HG03342 (cell line): Measurements from ENCODE around the gene GOT1.

Experiments used
- ATAC-seq: cut with Tn5 transposase; IDR thresholded peaks from one replicate; pipeline ENCODE4 v1.9.1; 2021; ENCODE audit warnings: mild to moderate bottlenecking, moderate library complexity; ENCODE audit not compliant: unreplicated experiment

Gene GOT1

DNA sequence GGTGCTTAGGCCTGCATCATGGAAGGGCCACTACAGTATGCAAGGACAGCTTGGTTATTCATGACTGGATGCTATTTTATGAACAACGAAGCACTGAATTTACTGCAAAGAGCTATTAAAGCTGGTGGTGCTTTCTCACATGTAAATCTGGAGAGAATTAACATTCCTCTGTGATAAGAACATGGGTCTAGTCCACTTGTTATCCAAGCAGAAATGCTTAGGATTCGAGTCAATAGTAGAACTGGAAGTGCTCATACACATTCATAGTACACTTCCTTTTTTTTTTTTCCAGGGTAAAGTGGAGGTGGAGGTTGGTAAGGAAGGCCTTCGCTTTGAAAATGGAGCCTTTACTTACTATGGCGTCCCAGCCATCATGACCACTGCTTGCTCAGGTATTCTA lies 66.3 kb downstream of the GOT1 start:
- no peak for ATAC-seq

DNA sequence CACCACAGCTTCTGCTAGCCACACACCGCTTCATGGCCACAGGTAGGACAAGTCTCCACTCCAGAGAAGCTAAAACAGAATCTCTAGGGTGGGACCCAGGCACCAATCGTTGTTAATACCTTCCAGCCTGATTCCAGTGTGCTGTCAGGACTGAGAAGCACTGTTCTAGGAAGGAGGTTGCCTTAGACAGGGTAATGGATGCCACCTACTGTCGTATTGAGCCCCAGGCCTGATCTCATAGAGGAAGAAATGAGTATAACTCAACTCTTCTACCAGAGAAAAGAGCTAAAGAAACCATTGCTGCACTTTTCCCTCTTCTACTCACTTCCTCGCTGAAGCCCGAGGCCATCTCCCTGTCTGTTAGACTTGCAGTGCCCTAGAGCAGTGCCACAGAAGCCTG lies 69.5 kb downstream of the GOT1 start:
- no peak for ATAC-seq

DNA sequence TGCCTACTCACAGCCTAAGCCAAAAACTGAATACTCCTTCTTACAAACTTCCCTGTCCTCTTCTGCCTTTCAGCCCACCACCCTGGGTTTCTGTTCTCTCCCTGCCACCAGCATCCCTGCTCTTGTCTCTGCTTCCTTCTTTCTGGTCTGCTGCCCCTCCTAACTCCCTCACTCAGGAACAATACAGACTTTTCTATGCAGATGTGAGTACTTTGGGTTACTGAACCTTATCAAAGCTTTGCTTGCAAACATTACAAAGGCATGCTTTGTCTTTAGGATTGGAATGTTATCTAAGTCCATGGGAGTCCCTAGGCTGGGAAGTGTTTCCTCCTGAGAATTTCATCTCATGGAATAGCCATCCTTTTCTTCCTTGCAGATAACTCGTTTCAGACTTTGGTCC lies 72.3 kb downstream of the GOT1 start:
- ATAC-seq = no peak

DNA sequence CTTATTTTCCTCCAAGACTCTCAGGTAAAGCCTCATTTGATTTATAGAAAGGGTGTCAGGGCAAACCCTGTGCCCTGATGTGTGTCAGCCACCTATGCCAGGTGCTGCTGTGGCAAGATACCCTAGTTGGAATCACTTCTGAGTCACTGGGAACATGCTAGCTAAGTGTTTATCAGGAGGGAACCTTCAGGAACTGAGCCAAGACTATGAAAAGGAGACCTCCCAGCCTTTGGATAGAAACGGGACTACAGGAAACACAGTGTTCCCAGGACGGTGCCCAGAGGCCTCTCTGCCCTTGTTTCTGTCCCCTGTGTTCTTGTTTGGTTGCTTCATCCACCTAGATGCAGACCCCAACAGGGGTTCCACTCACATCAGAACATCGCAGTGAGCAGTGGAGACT lies 72.7 kb downstream of the GOT1 start:
- ATAC-seq = no peak

DNA sequence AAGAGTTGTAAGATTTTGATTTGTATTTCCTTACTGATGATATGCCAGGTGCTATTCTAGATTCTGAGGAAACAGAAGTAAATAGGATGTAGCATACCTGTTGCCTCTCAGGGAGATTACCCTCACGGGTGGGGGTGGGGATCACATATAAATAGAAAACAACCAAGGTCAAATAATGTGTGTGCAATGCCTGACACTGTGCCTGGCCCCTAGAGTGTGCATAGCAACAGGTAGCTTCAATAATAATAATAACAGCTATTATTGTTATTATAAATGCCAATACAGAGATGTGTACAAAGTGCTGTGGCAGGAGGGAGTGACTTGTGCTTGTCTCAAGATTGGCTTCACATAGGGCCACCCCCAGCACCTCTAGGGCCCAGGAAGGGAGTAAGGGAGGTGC lies 77.2 kb downstream of the GOT1 start:
- ATAC-seq = no peak

DNA sequence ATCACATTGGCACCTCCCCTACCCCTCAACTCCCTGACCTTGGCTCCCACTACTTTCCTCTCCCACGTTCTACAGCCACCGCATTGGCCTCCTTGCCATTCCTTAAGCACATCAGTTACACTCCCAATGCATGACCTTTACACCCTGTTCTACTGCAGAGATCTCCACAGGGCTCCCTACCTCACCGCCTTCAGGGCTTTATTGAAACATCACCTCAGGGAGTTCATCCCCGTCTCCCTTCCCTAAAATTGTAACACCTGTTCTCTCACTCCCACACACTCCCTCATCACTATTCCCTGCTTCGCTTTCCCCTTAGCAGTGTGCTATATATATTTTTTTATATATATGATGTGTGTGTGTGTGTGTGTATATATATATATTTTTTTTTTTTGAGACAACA lies 82.8 kb downstream of the GOT1 start:
- no peak for ATAC-seq
